H1 (cell line): Measurements from ENCODE around the gene ZNF423. TPM values are rescaled to one million over a fixed set of nuclear protein-coding genes. Genes with fewer than 3 reads are reported as not detected.

Experiments
- ASH2L ChIP-seq: fragments of 200-600, 300-600 bp; sonication (generic); IDR thresholded peaks from one replicate; pipeline ENCODE4 v1.7.1; 2017; ENCODE audit warnings: low read length
- CTBP2 ChIP-seq: IDR thresholded peaks from 2 replicates; pipeline ENCODE4 v1.7.0; 2011; ENCODE audit warnings: borderline replicate concordance, mild to moderate bottlenecking, moderate library complexity, mixed read lengths, low read length; ENCODE audit not compliant: insufficient read depth, insufficient read length
- GABPA ChIP-seq: IDR thresholded peaks from 2 replicates; pipeline ENCODE4 v1.6.1; 2011; ENCODE audit warnings: mild to moderate bottlenecking, low read length, moderate library complexity, borderline replicate concordance; ENCODE audit not compliant: insufficient read depth
- HDAC2 ChIP-seq, 2 experiments: fragments of 300-600 bp in 1 of 2; sonication (generic) in 1 of 2; IDR thresholded peaks; 2 replicates each; pipeline ENCODE4 v1.6.1; 2011 to 2012; ENCODE audit warnings: low read depth in 2 of 2, low read length in 2 of 2, mild to moderate bottlenecking in 2 of 2, moderate library complexity in 2 of 2, borderline replicate concordance in 1 of 2, inconsistent platforms in 1 of 2
- POLR2A ChIP-seq, 2 experiments: IDR thresholded peaks; 1 replicate in 1 of 2; 2 replicates in 1 of 2; pipeline ENCODE4 v1.6.1; 2011; ENCODE audit warnings: low read depth in 2 of 2, low read length in 2 of 2, mild to moderate bottlenecking in 2 of 2; ENCODE audit errors: control extremely low read depth in 1 of 2
- RAD21 ChIP-seq, 2 experiments: IDR thresholded peaks in 1 of 2; conservative IDR thresholded peaks in 1 of 2; 2 replicates each; pipeline ENCODE4 v1.6.1; 2011; ENCODE audit warnings: low read depth in 2 of 2, low read length in 2 of 2, improper control_type of control experiment in 1 of 2, inconsistent platforms in 1 of 2, mild to moderate bottlenecking in 1 of 2, moderate library complexity in 1 of 2
- RBBP5 ChIP-seq: IDR thresholded peaks from 2 replicates; pipeline ENCODE4 v1.7.1; 2012; ENCODE audit warnings: low read depth, mild to moderate bottlenecking, inconsistent platforms, low read length, moderate library complexity, borderline replicate concordance
- RXRA ChIP-seq: IDR thresholded peaks from 2 replicates; pipeline ENCODE4 v1.6.1; 2011; ENCODE audit warnings: low read depth, mild to moderate bottlenecking, low read length, moderate library complexity; ENCODE audit not compliant: insufficient read depth
- SIN3A ChIP-seq, 2 experiments: IDR thresholded peaks in 1 of 2; conservative IDR thresholded peaks in 1 of 2; 2 replicates each; pipeline ENCODE4 v1.6.1; 2011 to 2012; ENCODE audit warnings: low read length in 2 of 2, improper control_type of control experiment in 1 of 2, low read depth in 1 of 2, mild to moderate bottlenecking in 1 of 2
- SRF ChIP-seq: IDR thresholded peaks from 2 replicates; pipeline ENCODE4 v1.6.1; 2011; ENCODE audit warnings: mild to moderate bottlenecking, low read depth, low read length, moderate library complexity
- SUZ12 ChIP-seq: fragments of 200-600 bp; sonication (generic); IDR thresholded peaks from 2 replicates; pipeline ENCODE4 v1.6.1; 2012; ENCODE audit warnings: mild to moderate bottlenecking, inconsistent platforms, low read length, moderate library complexity, mixed read lengths
- polyA plus RNA-seq, 7 experiments: library from polyadenylated mRNA; depleted of rRNA in 3 of 7; stranded (reverse) in 5 of 7; unstranded in 2 of 7; fragments of >200 nt in 5 of 7; fragments of 200-250 nt in 2 of 7; gene quantifications; 1 replicate in 5 of 7; 2 replicates in 1 of 7; 4 replicates in 1 of 7; pipeline versions ENCODE4 v1.2.1 to v1.2.3, GENCODE V29; 2011 to 2013; ENCODE audit warnings: missing spikeins in 2 of 7, mixed read lengths in 2 of 7
- total RNA-seq: library from RNA; stranded (reverse); fragmentation: NEBNext Ultra II Directional; extraction: Animal tissue kit (Norgen Biotek cat#: 25700); gene quantifications from 2 replicates; pipeline ENCODE4 v1.2.1, GENCODE V29; 2021
- TF ChIP-seq, protein P1 (sequence below), 3 experiments: IDR thresholded peaks; 1 replicate in 2 of 3; 2 replicates in 1 of 3; pipeline versions ENCODE4 v1.5.1 to v1.6.1; 2011; ENCODE audit warnings: low read length in 3 of 3, mild to moderate bottlenecking in 3 of 3, inconsistent platforms in 2 of 3, low read depth in 1 of 3, moderate library complexity in 1 of 3; ENCODE audit not compliant: insufficient read depth in 1 of 3; ENCODE audit errors: control extremely low read depth in 1 of 3
- TF ChIP-seq, protein P2 (sequence below): IDR thresholded peaks from 2 replicates; pipeline ENCODE4 v1.6.1; 2012; ENCODE audit warnings: inconsistent platforms

Gene ZNF423
- total and polyA plus RNA-seq, 2 of the 8 experiments (the other 6 are each of a cell fraction or from before 2014, with no cell fraction given): 38.2 to 52.3 TPM

DNA sequence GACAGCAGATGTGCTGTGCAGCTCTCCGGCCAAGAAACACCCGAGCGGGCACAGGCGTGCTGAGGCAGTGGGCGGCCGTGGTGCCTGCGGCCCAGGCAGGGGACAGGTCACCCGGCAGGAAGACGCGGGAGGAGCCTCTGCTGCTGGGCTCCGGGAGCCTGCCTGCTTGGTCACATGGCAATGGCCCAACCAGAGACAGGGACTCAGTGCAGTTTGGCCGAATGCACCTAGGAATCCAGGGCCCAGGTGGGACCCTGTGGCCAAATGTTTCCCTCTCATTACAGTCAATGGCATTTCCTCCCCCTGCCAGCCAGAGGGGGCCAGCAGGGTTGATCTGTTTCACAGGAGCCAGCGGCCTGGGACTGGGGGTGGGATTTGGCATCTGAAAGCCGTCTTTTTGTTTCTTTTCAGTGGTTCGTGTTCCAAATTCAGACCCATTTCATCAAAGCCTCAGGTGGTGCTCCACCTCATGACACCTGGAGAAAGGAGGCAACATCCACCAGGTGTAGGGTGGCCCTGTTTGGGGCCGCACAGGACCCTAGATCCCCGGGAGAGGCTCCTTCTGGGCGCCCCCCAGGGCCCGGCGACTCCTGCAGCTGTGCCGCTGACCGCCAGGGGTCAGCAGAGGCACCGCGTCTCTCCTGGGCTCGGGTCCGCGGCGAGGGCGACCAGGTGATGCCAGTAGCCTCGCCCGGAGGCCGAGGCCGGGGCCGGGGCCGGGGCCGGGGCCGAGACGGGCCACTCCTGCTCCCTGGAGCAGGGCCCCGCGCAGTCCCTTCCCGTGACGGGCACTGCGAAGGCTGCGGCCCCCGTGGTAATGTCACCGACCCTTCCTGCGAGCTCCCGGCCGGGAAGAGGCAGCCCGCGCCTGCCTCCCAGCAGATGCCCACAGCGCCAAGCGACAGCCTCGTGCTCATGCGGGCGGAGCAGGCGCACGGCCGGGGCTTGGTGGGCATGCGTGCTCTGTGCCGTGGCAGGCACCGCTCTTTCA, 363.8 kb downstream of the ZNF423 start (continued):
- TF ChIP-seq ASH2L: peak; percentile 66
- TF ChIP-seq GABPA: peak; percentile 35; the same call in 1 of the 2 replicates
- no peak for TF ChIP-seq SIN3A (conservative IDR thresholded peaks at IDR 0.05 in 1 of 2, IDR thresholded peaks at IDR 0.05 in 1 of 2; ENCODE audit: low read depth in 1 of 2, low read length in 2 of 2)
- TF ChIP-seq CTBP2: peak; percentile 19
- no peak for TF ChIP-seq POLR2A (IDR thresholded peaks at IDR 0.05; ENCODE audit: control extremely low read depth in 1 of 2, low read depth in 2 of 2, low read length in 2 of 2)
- TF ChIP-seq SUZ12: no peak
- peak; percentile 58 to 77 for TF ChIP-seq RAD21 (IDR thresholded peaks at IDR 0.05 in 1 of 2, conservative IDR thresholded peaks at IDR 0.05 in 1 of 2; ENCODE audit: low read depth in 2 of 2, low read length in 2 of 2)
- TF ChIP-seq HDAC2 (IDR thresholded peaks at IDR 0.05; ENCODE audit: borderline replicate concordance in 1 of 2, low read depth in 2 of 2, low read length in 2 of 2): peak in 1 of 2 experiments; percentile 48; a peak in 1 of 4 replicates
- no peak for TF ChIP-seq RBBP5
- TF ChIP-seq, protein P1, sequence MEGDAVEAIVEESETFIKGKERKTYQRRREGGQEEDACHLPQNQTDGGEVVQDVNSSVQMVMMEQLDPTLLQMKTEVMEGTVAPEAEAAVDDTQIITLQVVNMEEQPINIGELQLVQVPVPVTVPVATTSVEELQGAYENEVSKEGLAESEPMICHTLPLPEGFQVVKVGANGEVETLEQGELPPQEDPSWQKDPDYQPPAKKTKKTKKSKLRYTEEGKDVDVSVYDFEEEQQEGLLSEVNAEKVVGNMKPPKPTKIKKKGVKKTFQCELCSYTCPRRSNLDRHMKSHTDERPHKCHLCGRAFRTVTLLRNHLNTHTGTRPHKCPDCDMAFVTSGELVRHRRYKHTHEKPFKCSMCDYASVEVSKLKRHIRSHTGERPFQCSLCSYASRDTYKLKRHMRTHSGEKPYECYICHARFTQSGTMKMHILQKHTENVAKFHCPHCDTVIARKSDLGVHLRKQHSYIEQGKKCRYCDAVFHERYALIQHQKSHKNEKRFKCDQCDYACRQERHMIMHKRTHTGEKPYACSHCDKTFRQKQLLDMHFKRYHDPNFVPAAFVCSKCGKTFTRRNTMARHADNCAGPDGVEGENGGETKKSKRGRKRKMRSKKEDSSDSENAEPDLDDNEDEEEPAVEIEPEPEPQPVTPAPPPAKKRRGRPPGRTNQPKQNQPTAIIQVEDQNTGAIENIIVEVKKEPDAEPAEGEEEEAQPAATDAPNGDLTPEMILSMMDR (IDR thresholded peaks at IDR 0.05; ENCODE audit: control extremely low read depth in 1 of 3, insufficient read depth in 1 of 3, low read depth in 1 of 3, low read length in 3 of 3): peak; percentile 65 to 95 (median 91)
- no peak for TF ChIP-seq SRF
- 0 out of 2 replicates have a peak, but pooled peaks have one; percentile 8 for TF ChIP-seq RXRA
- TF ChIP-seq, protein P2, sequence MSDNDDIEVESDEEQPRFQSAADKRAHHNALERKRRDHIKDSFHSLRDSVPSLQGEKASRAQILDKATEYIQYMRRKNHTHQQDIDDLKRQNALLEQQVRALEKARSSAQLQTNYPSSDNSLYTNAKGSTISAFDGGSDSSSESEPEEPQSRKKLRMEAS: peak; percentile 40
